Cortex of kidney (tissue), 1 donor: ENCODE data around the gene CHST7.

Source experiments
- DNase-seq: peaks from one replicate; lab custom pipeline; 2025; lab: John Stamatoyannopoulos, UW

Gene CHST7

DNA sequence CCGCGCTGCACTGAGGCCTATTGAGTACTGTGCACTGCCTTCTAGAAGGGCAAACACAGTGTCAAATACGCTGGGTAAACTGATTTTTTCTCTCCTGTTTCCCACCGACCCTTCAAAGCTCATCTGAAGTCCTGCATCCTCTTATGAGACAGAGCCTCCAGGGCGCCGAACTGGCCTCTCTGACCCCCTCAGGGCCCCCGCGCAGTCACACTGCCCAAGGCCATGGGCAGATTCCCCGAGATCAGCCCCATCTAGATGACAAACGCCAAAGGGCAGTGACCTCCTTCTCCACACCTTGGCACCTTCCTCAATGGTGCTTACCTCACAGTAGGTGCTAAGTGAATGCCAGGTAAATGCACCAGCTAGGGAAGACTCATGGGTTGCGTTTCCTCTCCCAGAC is 34.4 kb downstream of the CHST7 start:
- DNase-seq, result no peak

GRCh38 chrX:46610070-46610658 is 36.6 kb downstream of the CHST7 start:
- no peak for DNase-seq

GRCh38 chrX:46611658-46612362 is 38.2 kb downstream of the CHST7 start:
- no peak for DNase-seq

GRCh38 chrX:46617906-46618305 is 44.3 kb downstream of the CHST7 start:
- DNase-seq, result no peak

DNA sequence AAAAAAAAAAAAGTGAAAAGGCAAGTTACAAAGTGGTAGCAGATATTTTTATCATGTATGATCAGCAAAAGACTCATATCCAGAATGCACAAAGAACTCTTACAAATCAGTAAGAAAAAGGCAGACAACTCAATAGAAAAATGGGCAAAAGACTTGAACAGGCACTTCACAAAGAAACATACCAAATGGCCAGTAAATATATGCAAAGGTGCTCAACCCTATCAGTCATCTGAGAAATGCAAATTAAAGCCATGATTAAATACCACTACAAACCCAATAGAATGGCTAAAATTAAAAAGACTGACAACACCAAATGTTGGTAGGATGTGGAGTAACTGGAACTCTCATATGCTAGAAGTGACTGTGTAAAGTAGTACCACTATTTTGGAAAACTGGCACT is 45.4 kb downstream of the CHST7 start:
- DNase-seq, result no peak

DNA sequence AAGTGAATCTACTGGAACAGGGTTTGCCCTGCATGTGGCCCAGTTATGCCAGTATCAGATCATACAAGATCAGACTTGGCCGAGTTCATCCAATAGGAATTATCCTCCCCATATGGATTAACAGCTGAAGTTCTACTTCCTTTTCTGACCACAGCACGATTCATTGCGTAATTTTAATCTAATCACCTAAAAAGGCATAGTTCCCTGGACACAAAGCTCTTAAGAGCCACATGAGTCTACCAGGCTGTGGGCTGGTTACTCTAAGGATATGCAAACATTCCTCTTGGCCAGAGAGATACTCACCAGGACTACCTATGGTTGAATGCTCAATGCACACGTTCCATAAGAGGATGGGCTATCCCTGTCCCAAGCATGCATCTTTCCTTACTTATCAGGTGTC is 46.9 kb downstream of the CHST7 start:
- DNase-seq, result no peak

DNA sequence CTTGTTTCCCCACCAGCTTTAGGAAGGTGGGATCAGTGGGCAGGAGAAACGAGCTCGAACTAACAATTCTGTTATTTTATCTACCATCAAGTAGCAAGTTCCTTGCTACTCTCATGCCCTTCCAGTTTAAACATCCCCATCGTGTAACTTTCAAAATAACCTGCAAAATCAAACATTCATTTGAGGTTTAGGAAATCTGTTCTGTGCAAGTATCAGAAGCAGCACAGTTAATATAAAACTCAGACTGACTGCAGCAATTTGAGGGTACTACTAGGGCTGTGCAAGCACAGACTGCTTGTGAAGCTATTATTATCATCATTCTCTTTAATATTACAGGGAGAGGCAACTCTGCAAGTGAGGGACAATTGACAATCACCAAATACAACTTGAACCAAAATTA is 48.0 kb downstream of the CHST7 start:
- no peak for DNase-seq

- DNase-seq, result no peak
Observed at GRCh38 chrX:46624090-46624786, 50.7 kb downstream of the CHST7 start.

- no peak for DNase-seq
Observed at GRCh38 chrX:46626566-46626965, 53.0 kb downstream of the CHST7 start.

- no peak for DNase-seq
Observed at GRCh38 chrX:46627062-46627461, 53.5 kb downstream of the CHST7 start.

GRCh38 chrX:46627711-46628419 is 54.3 kb downstream of the CHST7 start:
- DNase-seq, result no peak

DNA sequence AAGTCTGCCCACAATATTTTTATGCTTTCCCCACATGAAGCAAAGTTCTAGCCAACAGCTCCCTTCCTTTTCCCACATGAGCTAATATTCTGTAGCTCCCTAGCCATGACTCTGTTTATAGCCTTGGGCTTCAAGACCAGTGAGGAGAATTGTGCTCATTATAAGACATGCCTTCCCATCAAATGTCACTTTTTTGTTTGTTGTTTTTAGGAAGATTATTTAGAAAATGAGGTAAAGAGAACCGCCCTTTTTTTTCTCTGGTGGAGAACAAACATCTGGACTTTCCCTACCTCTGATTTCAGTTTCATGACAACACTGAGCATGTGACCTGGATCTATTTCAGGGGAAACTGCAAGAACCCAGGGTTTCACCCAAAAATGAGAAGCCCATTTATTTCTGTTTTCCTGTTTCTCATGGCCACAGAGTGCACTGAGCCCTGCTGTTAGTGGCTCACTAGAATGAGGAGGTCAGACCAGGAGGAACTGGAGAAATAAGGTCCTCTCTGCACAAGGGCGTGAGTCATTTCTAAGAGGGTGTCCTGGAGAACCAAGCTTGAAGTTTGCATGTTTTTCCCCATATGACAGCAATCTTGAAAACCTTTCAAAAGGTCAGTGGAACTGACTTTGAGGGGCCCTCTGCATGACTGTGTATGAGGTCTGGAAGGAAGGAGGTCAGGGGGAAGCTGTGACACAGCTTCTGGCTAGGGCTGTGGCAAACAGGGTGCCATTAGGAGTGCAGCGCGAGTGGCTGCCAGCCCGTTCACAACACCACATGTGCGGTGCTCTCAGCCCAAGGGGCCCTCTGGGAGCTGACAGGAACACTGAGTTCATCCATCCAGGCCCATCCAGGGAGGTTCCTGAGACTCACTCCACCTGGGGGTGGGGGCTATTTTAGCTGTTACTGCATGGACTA is 55.2 kb downstream of the CHST7 start:
- no peak for DNase-seq

DNA sequence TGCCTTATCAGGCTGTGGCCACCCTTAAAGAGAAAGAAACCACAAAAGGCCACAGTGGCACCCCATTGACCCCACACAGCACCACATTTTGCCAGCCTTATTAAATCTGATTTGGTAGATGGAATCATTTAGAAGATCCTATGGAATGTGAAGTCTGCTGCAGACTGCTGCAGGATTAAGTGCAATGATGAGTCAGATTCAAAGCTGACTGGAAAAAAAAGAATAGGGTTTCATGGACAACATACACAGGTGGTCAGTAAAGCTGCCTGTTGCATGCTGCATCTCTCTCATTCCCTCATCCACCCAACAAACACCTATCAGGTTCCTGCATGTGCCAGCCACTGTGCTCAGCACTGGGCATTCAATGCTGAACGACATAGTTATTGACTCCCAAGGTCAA is 56.6 kb downstream of the CHST7 start:
- no peak for DNase-seq

- no peak for DNase-seq
Observed at GRCh38 chrX:46634577-46634976, 61.0 kb downstream of the CHST7 start.

DNA sequence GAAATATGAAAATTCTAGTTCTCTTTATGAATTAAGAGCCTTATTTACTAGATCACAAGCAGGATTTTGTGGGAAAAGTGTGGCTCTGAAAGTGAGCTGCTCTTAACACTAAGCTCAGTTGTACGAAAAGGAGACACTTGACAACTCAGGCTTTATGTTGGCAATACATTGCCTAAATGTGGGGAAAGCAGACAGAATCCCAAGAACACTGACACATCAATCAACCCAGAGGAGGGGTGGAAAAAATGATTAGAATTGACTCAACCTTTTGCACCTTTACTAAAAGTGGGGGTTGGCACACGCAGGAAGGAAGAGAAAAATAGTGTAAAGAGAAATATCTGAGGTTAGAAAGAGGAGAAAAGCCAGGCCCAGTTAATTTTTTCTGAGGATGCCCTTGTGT is 61.6 kb downstream of the CHST7 start:
- no peak for DNase-seq

GRCh38 chrX:46636223-46636622 is 62.7 kb downstream of the CHST7 start:
- DNase-seq, result no peak

DNA sequence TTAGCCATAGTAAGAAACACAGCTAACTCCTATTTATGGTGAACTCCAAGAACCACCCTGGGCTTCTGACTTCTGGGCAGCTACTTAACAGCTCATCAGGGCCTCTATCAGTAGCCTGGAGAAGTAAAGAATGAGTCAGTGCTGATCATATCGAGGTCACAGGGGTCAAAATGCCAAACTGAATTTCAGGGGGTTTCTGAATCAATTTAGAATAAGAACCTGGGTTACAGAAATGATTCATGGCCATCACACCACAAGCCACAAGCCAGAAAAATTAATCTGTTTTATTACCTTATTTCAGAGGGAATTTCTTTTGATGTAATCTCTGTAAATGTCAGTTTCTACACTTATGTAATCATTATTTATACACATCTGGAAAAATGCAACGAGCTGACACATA is 64.4 kb downstream of the CHST7 start:
- DNase-seq, result no peak

DNA sequence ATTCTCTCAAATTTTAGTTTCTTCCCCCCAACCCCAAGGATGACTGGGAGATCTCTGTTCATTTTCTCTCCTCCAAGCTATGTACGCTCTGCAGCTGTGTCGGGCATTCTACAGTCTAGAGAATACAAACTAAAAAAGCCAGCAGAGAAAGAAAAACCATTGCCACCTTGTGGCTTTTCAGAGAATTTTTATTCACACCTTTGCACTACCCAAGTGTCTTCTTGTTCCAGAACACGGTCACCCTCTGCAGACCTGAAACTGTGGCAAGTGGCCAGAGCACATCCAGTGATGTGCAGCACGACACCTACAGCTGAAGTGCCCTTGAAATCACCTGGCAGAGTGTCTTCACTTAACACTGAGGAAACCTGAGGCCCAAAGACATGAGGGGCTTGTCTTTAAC is 68.6 kb downstream of the CHST7 start:
- DNase-seq, result no peak

GRCh38 chrX:46643636-46644035 is 70.1 kb downstream of the CHST7 start:
- DNase-seq, result no peak

DNA sequence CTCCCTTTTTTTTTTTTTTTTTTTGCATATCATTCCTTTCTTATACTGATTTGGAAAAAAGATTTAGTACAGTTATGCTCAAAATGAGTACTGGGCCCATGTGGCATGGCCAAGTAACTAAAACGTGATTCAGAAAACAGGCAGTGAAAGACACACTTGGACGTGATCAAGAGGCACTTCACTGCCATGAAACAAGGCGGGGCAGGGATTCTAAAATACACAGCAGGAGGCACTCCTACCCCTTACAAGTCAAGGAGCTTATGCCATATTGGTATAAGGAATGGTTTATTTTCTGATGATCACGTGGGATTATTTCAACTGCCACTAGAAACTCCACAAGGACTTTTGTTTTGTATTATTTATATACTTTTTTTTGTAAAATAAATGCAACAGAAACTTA is 72.0 kb downstream of the CHST7 start:
- no peak for DNase-seq

- DNase-seq, result no peak
Observed at GRCh38 chrX:46647251-46647650, 73.7 kb downstream of the CHST7 start.
